Measurements from ENCODE around the gene TPP1.

TPP1 gene

GRCh38 chr11:6611092-6611962 is 7.9 kb downstream of the TPP1 start:
- peak in 2 of 6 experiments; percentile 25 to 41 for DNase-seq

GRCh38 chr11:6610591-6610990 is 8.6 kb downstream of the TPP1 start:
- DNase-seq = no peak

GRCh38 chr11:6609502-6610015 is 9.7 kb downstream of the TPP1 start:
- no peak for DNase-seq

GRCh38 chr11:6608726-6609501 is 10.3 kb downstream of the TPP1 start:
- DNase-seq = no peak

- no peak for DNase-seq
Measured at GRCh38 chr11:6608011-6608410, 11.2 kb downstream of the TPP1 start.

GRCh38 chr11:6607190-6607795 is 11.9 kb downstream of the TPP1 start:
- DNase-seq = no peak

GRCh38 chr11:6606471-6607189 is 12.6 kb downstream of the TPP1 start:
- peak in 1 of 6 experiments; percentile 45 for DNase-seq

GRCh38 chr11:6604790-6605189 is 14.4 kb downstream of the TPP1 start:
- DNase-seq = no peak

GRCh38 chr11:6604081-6604626 is 15.1 kb downstream of the TPP1 start:
- peak; percentile 26 to 65 (median 42) for DNase-seq

- DNase-seq = peak; percentile 64 to 78 (median 68)
Measured at GRCh38 chr11:6603287-6604080, 15.7 kb downstream of the TPP1 start, which contains the start of the genes ILK and RRP8. Gene ILK (plus strand): TSS chr11:6603774. CDS start chr11:6604272, 498 bp downstream. Gene RRP8 (minus strand): TSS chr11:6603616. CDS start chr11:6603502, 114 bp downstream.

GRCh38 chr11:6602096-6602940 is 16.9 kb downstream of the TPP1 start:
- no peak for DNase-seq

GRCh38 chr11:6601041-6601461 is 18.2 kb downstream of the TPP1 start:
- no peak for DNase-seq

GRCh38 chr11:6599881-6600390 is 19.3 kb downstream of the TPP1 start:
- no peak for DNase-seq

- no peak for DNase-seq
Measured at GRCh38 chr11:6599449-6599848, 19.8 kb downstream of the TPP1 start.

- no peak for DNase-seq
Measured at GRCh38 chr11:6598555-6598954, 20.7 kb downstream of the TPP1 start.

- DNase-seq = no peak
Measured at GRCh38 chr11:6596239-6596877, 22.9 kb downstream of the TPP1 start.

GRCh38 chr11:6594142-6594768 is 25.0 kb downstream of the TPP1 start:
- DNase-seq = no peak

GRCh38 chr11:6588018-6588417 is 31.2 kb downstream of the TPP1 start:
- no peak for DNase-seq
